GM21390 (cell line): ENCODE measurements around the gene EEF1AKMT1.

Experiments used
- ATAC-seq: cut with Tn5 transposase; IDR thresholded peaks from one replicate; pipeline ENCODE4 v1.9.1; 2021; ENCODE audit not compliant: unreplicated experiment

EEF1AKMT1 gene

GRCh38 chr13:20773194-20774080, at the start of gene EEF1AKMT1:
TSS of gene EEF1AKMT1 (minus strand) at chr13:20773961. CDS start at chr13:20757598, 16,363 bp downstream.
- peak; percentile 89 for ATAC-seq

- ATAC-seq: no peak
Measured at GRCh38 chr13:20823071-20823470, 49.3 kb upstream of the EEF1AKMT1 start.

GRCh38 chr13:20822406-20822805, 48.6 kb upstream of the EEF1AKMT1 start:
- ATAC-seq: no peak

- no peak for ATAC-seq
Measured at GRCh38 chr13:20819715-20820114, 46.0 kb upstream of the EEF1AKMT1 start.

- ATAC-seq: no peak
Measured at GRCh38 chr13:20815464-20815863, 41.7 kb upstream of the EEF1AKMT1 start.

GRCh38 chr13:20814224-20814910, 40.6 kb upstream of the EEF1AKMT1 start:
- ATAC-seq: no peak

- ATAC-seq: no peak
Measured at GRCh38 chr13:20812890-20813289, 39.1 kb upstream of the EEF1AKMT1 start.

- ATAC-seq: no peak
Measured at GRCh38 chr13:20810808-20811207, 37.0 kb upstream of the EEF1AKMT1 start.

GRCh38 chr13:20808874-20809273, 35.1 kb upstream of the EEF1AKMT1 start:
- no peak for ATAC-seq

GRCh38 chr13:20803180-20803965, 29.6 kb upstream of the EEF1AKMT1 start:
- no peak for ATAC-seq

GRCh38 chr13:20801707-20802106, 27.9 kb upstream of the EEF1AKMT1 start:
- no peak for ATAC-seq

GRCh38 chr13:20799726-20800416, 26.1 kb upstream of the EEF1AKMT1 start:
- ATAC-seq: no peak

GRCh38 chr13:20798027-20798426, 24.3 kb upstream of the EEF1AKMT1 start:
- no peak for ATAC-seq

- no peak for ATAC-seq
Measured at GRCh38 chr13:20796791-20797508, 23.2 kb upstream of the EEF1AKMT1 start.

GRCh38 chr13:20789665-20790064, 15.9 kb upstream of the EEF1AKMT1 start:
- ATAC-seq: no peak

GRCh38 chr13:20788312-20788711, 14.6 kb upstream of the EEF1AKMT1 start:
- no peak for ATAC-seq

GRCh38 chr13:20787180-20787579, 13.4 kb upstream of the EEF1AKMT1 start:
- ATAC-seq: no peak

GRCh38 chr13:20782116-20782708, 8.5 kb upstream of the EEF1AKMT1 start:
- no peak for ATAC-seq

- ATAC-seq: no peak
Measured at GRCh38 chr13:20780317-20780716, 6.6 kb upstream of the EEF1AKMT1 start.

GRCh38 chr13:20779405-20779804, 5.6 kb upstream of the EEF1AKMT1 start:
- ATAC-seq: no peak
